GM18520 (cell line): ENCODE results near the gene ACTL7B.

Experiments
- ATAC-seq: cut with Tn5 transposase; IDR thresholded peaks from one replicate; pipeline ENCODE4 v1.9.1; 2021; ENCODE audit not compliant: unreplicated experiment

ACTL7B gene

GRCh38 chr9:108809269-108809668 is 46.5 kb downstream of the ACTL7B start:
- no peak for ATAC-seq
